Stimulated activated naive B cell treated with anti-CD40 and anti-IgM and Interleukin-4, amounts not matched to agents 10 μg/mL and 1 μg/mL and 100 μg/mL, for 72 hours (primary cell): ENCODE data around the gene HSF2BP.

Experiments used
- ATAC-seq, 2 donors: fragments of 150-1000 bp; cut with Tn5 transposase; replicated peaks; 2 replicates each; pipeline ENCODE4 v1.10.0; 2021; ENCODE audit warnings: moderate library complexity in 1 of 2
- DNase-seq: peaks from one replicate; pipeline ENCODE4 v3.0.0; 2021
- H3K27ac Mint-ChIP-seq: one replicate; pipeline ENCODE4 v1.8.0; 2022; ENCODE audit warnings: mild to moderate bottlenecking, mixed read lengths
- H3K27me3 Mint-ChIP-seq, 2 donors: one replicate each; pipeline ENCODE4 v1.8.0; 2022; ENCODE audit warnings: mixed read lengths in 2 of 2
- H3K36me3 Mint-ChIP-seq, 2 donors: one replicate each; pipeline ENCODE4 v1.8.0; 2022; ENCODE audit warnings: mixed read lengths in 2 of 2, mild to moderate bottlenecking in 1 of 2
- H3K4me1 Mint-ChIP-seq, 2 donors: one replicate each; pipeline ENCODE4 v1.8.0; 2022; ENCODE audit warnings: mixed read lengths in 2 of 2, mild to moderate bottlenecking in 1 of 2
- H3K4me3 Mint-ChIP-seq, 2 donors: one replicate each; pipeline ENCODE4 v1.8.0; 2022; ENCODE audit warnings: mild to moderate bottlenecking in 2 of 2, mixed read lengths in 2 of 2, moderate library complexity in 1 of 2
- H3K9me3 Mint-ChIP-seq, 2 donors: one replicate each; pipeline ENCODE4 v1.8.0; 2022; ENCODE audit warnings: mixed read lengths in 2 of 2, mild to moderate bottlenecking in 1 of 2

The HSF2BP gene

GRCh38 chr21:43648171-43648570, 11.1 kb downstream of the HSF2BP start:
- no peaks in the 10 kb centered on the region for H3K9me3 Mint-ChIP-seq

DNA sequence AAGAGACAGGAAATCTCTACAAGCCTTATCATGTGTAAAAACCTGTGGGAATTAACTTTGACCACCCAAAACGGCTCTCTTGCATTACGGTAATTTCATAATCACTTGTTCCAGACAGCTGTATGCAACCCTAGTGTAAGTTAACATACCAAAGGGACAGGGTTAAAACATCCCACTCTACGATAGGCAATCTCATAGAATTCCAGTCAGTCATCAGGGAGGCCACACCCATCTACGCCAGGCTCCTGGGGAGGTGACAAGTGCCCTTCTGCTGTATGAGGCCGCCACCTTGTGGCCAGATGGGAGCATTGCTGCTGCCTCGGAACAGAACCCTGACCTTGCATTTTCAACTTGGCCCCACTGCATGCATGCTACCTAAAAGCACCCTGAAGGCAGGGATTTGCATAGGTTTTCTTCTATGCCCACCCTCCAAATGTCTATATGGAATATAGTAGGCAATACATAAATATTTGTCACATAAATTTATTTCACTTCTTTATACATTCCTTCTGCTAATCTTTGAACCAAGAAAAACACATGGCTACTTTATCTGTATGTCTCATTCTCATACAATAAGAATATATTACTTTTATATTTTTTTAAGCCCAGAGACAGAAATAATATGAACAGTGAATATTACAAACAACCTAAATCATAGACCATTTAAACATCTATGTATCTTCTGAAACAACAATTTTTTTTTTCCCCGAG, 12.6 kb downstream of the HSF2BP start:
- Mint-ChIP-seq H3K4me3 (peak overlapping the region; percentile 53 to 60), H3K27ac (no peak overlapping the region), H3K4me1 (peaks cover 9 to 17% of the 10 kb centered on the region in 2 donors), H3K36me3 (no peaks in the 10 kb centered on the region), H3K9me3 (no peaks in the 10 kb centered on the region), H3K27me3 (peaks cover 0 to 7% of the 10 kb centered on the region in 2 donors)
- DNase-seq (peak; percentile 77), ATAC-seq (peak; percentile 95)

More at GRCh38 chr21:43648171-43648570, 11.1 kb downstream of the HSF2BP start:
- no peak overlapping the region for H3K4me3 Mint-ChIP-seq
- H3K27me3 Mint-ChIP-seq, result peaks cover 0 to 7% of the 10 kb centered on the region in 2 donors
- no peak overlapping the region for H3K27ac Mint-ChIP-seq
- peaks cover 9 to 17% of the 10 kb centered on the region in 2 donors for H3K4me1 Mint-ChIP-seq
- no peaks in the 10 kb centered on the region for H3K36me3 Mint-ChIP-seq
- no peak for DNase-seq
- no peak for ATAC-seq

- Mint-ChIP-seq H3K36me3 (no peaks in the 10 kb centered on the region), H3K27me3 (peaks cover 0 to 7% of the 10 kb centered on the region in 2 donors), H3K27ac (no peak overlapping the region), H3K4me1 (peaks cover 9 to 17% of the 10 kb centered on the region in 2 donors), H3K9me3 (no peaks in the 10 kb centered on the region), H3K4me3 (no peak overlapping the region)
- no peak for ATAC-seq
- no peak for DNase-seq
Observed at GRCh38 chr21:43645976-43646375, 13.3 kb downstream of the HSF2BP start.

DNA sequence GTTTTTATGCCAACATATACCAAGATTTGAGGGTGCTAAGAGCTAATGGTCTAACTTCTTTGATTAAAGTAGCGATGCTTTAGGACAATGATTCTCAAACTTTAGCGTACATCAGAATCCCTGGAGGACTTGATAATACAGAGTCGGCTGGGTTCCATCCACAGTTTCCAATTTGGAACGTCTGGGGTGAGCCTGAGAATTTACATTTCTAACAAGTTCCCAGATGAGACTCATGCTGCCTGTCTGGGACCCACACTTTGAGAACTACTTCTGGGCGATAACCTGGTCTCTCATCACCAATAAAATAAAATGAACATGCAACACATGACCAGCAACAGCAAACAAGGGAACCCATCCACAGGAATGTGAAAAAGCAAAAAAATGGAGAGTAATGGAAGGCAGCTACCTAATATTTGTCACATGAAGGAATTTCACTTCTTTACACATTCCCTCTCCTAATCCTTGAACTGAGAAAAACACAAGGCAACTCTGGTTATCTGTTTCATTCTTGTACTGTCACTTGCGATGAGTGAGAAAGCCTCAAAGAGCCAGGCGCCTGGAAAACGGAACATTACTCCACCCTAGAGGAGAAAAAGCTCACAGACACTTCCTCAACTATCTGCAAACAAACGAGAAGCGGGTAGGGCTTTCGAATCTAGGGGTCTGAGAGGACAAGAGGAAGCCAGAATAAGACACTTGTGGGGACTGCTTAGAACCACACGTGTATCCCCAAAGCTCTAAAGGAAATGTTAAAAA, 14.0 kb downstream of the HSF2BP start:
- peak overlapping the region in 1 of 2 donors; percentile 48 for H3K4me3 Mint-ChIP-seq
- H3K27me3 Mint-ChIP-seq, result peaks cover 0 to 7% of the 10 kb centered on the region in 2 donors
- ATAC-seq (peak; percentile 77 to 81), DNase-seq (peak; percentile 41)
- H3K9me3 Mint-ChIP-seq, result no peaks in the 10 kb centered on the region
- no peaks in the 10 kb centered on the region for H3K36me3 Mint-ChIP-seq
- peak overlapping the region; percentile 77 for H3K27ac Mint-ChIP-seq
- peaks cover 9 to 17% of the 10 kb centered on the region in 2 donors for H3K4me1 Mint-ChIP-seq

DNA sequence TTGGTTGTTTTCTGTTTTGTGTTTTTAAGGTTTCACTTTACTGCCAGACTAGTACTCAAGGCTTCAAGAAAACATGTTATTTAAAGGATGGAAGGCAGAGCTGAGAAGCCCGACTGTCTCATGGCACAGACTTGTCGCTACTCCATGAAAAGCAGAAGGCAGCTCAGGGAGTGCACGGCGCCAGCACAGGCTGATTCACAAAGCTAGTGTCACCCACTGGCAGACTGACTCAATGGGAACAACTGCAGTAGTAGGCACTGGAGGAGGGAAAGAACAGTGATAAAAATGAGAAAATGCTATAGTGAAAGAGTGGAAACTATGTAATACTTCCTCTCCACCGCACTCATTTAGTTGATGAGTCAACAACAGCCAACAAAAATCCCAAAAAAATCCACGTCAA, 14.7 kb downstream of the HSF2BP start:
- H3K9me3 Mint-ChIP-seq, result no peaks in the 10 kb centered on the region

GRCh38 chr21:43644071-43644470, 15.2 kb downstream of the HSF2BP start:
- peaks cover 12 to 22% of the 10 kb centered on the region in 2 donors for H3K4me1 Mint-ChIP-seq
- no peak for ATAC-seq
- DNase-seq, result no peak
- H3K36me3 Mint-ChIP-seq, result no peaks in the 10 kb centered on the region
- no peak overlapping the region for H3K4me3 Mint-ChIP-seq
- no peak overlapping the region for H3K27ac Mint-ChIP-seq
- peaks cover 0 to 7% of the 10 kb centered on the region in 2 donors for H3K27me3 Mint-ChIP-seq
- H3K9me3 Mint-ChIP-seq, result no peaks in the 10 kb centered on the region

More for the DNA sequence above, 14.7 kb downstream of the HSF2BP start:
- no peak overlapping the region for H3K27ac Mint-ChIP-seq
- no peaks in the 10 kb centered on the region for H3K36me3 Mint-ChIP-seq
- DNase-seq (no peak), ATAC-seq (no peak)
- H3K4me3 Mint-ChIP-seq, result no peak overlapping the region
- peaks cover 0 to 7% of the 10 kb centered on the region in 2 donors for H3K27me3 Mint-ChIP-seq
- H3K4me1 Mint-ChIP-seq, result peaks cover 9 to 17% of the 10 kb centered on the region in 2 donors

GRCh38 chr21:43643193-43643592, 16.1 kb downstream of the HSF2BP start:
- H3K27me3 Mint-ChIP-seq, result peaks cover 0 to 3% of the 10 kb centered on the region in 2 donors
- H3K4me3 Mint-ChIP-seq, result no peak overlapping the region
- H3K9me3 Mint-ChIP-seq, result no peaks in the 10 kb centered on the region
- no peak for DNase-seq
- H3K36me3 Mint-ChIP-seq, result no peaks in the 10 kb centered on the region
- no peak overlapping the region for H3K27ac Mint-ChIP-seq
- peaks cover 12 to 23% of the 10 kb centered on the region in 2 donors for H3K4me1 Mint-ChIP-seq
- ATAC-seq, result no peak

DNA sequence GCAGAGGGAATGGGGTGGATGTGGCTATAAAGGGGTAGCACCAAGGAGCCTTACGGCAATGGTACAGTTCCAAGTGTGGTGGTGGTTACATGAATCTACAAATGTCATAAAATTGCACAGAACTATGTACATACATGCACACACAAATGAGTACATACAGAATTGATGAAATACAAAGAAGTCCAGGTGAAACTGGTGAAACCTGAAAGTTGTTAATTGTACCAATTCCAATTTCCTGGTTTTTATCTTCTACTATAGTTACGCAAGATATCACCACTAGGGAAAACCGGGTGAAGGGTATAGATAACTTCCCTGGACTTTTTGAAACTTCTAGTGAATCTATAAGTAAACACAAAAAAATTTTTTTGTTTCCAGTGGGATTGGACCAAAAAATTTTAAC, 18.9 kb downstream of the HSF2BP start:
- no peak overlapping the region for H3K4me3 Mint-ChIP-seq
- no peaks in the 10 kb centered on the region for H3K27me3 Mint-ChIP-seq
- no peaks in the 10 kb centered on the region for H3K36me3 Mint-ChIP-seq
- ATAC-seq (no peak), DNase-seq (no peak)
- H3K27ac Mint-ChIP-seq, result no peak overlapping the region
- H3K9me3 Mint-ChIP-seq, result no peaks in the 10 kb centered on the region
- peaks cover 6 to 9% of the 10 kb centered on the region in 2 donors for H3K4me1 Mint-ChIP-seq

GRCh38 chr21:43639470-43640353, 19.6 kb downstream of the HSF2BP start:
- no peaks in the 10 kb centered on the region for H3K9me3 Mint-ChIP-seq
- ATAC-seq, result no peak
- no peak overlapping the region for H3K4me3 Mint-ChIP-seq
- H3K4me1 Mint-ChIP-seq, result peaks cover 4 to 6% of the 10 kb centered on the region in 2 donors
- no peaks in the 10 kb centered on the region for H3K27me3 Mint-ChIP-seq
- DNase-seq, result no peak
- no peaks in the 10 kb centered on the region for H3K36me3 Mint-ChIP-seq
- peak overlapping the region; percentile 17 for H3K27ac Mint-ChIP-seq

DNA sequence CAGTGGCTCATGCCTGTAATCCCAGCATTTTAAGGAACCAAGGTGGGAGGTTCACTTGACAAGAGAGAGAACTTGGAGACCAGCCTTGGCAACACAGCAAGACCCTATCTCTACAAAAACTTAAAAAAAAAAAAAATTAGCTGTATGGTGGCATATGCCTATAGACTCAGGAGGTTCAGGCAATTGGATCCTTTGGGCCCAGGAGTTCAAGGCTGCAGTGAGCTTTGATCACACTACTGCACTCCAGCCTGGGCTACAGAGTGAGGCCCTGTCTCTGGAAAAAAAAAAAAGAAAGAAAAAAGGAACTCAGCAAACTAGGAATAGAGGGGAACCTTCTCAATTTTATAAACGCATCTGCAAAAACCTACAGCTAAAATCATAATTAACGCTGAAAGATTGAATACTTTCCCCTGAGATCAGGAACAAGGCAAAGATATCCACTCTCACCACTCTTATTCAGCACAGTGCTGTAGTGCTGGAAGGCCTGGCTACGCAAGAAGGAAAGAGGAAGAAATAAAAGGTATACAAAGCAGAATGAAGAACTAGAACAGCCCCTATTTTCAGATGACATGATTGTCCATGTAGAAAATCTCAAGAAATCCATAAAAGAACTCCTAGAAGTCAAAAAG, 21.6 kb downstream of the HSF2BP start:
- DNase-seq, result no peak
- ATAC-seq, result no peak
- Mint-ChIP-seq H3K27ac (peak overlapping the region; percentile 37), H3K9me3 (no peaks in the 10 kb centered on the region), H3K27me3 (no peaks in the 10 kb centered on the region), H3K4me1 (peaks cover 4 to 6% of the 10 kb centered on the region in 2 donors), H3K36me3 (no peaks in the 10 kb centered on the region), H3K4me3 (no peak overlapping the region)

DNA sequence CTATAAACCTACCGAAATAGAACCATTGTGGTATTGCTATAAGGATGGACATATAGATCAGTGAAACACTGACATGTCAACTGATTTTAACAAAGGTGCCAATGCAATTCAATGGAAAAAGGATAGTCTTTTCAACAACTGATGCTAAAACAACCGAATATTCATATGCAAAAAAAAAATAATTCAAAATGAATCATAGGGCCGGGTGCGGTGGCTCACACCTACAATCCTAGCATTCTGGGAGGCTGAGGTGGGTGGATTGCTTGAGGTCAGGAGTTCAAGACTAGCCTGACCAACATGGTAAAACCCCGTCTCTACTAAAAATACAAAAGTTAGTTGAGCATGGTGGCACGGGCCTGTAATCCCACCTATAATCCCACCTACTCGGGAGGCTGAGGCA, 23.9 kb downstream of the HSF2BP start:
- Mint-ChIP-seq H3K27ac (no peak overlapping the region), H3K9me3 (no peaks in the 10 kb centered on the region), H3K4me3 (no peak overlapping the region), H3K4me1 (peaks cover 4 to 6% of the 10 kb centered on the region in 2 donors), H3K27me3 (no peaks in the 10 kb centered on the region), H3K36me3 (no peaks in the 10 kb centered on the region)
- DNase-seq (no peak), ATAC-seq (no peak)

DNA sequence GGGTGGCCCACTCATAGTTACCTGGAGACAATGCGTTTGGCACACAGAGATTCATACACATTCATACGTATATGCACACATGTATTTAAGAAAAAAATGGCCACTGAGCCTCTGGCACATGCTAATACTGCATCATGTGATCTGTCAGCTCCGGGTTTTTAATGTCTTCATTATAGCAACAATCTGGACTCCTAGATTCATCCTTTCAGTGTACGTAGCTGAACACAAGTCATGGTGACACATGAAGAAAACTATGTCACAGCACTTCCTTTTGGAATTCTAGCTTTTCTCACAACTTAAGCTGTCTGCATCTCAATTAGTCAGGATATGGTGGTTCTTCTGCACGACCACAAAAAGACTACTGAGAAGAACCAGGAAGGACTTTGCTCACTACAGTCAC, 24.7 kb downstream of the HSF2BP start:
- peaks cover 4 to 6% of the 10 kb centered on the region in 2 donors for H3K4me1 Mint-ChIP-seq
- no peak overlapping the region for H3K4me3 Mint-ChIP-seq
- no peaks in the 10 kb centered on the region for H3K9me3 Mint-ChIP-seq
- ATAC-seq (no peak), DNase-seq (no peak)
- H3K27me3 Mint-ChIP-seq, result no peaks in the 10 kb centered on the region
- H3K36me3 Mint-ChIP-seq, result peaks cover 0 to under 1% of the 10 kb centered on the region in 2 donors
- H3K27ac Mint-ChIP-seq, result no peak overlapping the region

DNA sequence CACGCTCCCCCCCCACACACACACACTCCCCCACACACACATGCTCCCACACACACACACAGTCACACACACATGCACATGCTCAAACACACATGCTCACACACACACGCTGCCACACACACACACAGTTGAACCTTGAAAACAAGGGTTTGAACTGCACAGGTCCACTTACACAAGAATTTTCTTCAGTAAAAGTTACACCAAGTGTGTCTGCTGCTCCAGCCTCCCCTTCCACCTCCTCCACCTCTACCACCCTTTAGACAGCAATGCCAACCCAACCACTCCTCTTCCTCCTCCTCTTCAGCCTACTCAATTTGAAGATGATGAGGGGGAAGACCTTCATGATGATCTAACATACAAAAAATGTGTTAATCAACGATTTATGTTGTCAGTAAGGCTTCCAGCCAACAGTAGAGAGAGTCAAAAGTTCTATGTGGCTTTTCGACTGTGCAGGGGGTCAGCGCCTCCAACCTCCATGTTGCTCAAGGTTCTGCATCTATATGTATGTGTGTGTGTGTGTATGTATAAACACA, 26.8 kb downstream of the HSF2BP start:
- Mint-ChIP-seq H3K4me1 (no peaks in the 10 kb centered on the region), H3K27ac (no peak overlapping the region), H3K36me3 (peaks cover 4 to 12% of the 10 kb centered on the region in 2 donors), H3K9me3 (peaks cover 0 to 3% of the 10 kb centered on the region in 2 donors), H3K27me3 (no peaks in the 10 kb centered on the region), H3K4me3 (no peak overlapping the region)
- no peak for ATAC-seq
- DNase-seq, result no peak
